Upper lobe of left lung (tissue), 4 donors: ENCODE data around the gene ATP5MC2.
A peak's percentile ranks its signal among the peaks of the same experiment; 100 is the strongest.

ENCODE experiments used
- CTCF ChIP-seq, 6 experiments: fragments of 450-650 bp in 4 of 6; fragments of 200-600 bp in 2 of 6; sonication (generic) in 2 of 6; IDR thresholded peaks; one replicate each; pipeline ENCODE4 v1.5.1; 2016 to 2019; ENCODE audit warnings: antibody characterized with exemption in 6 of 6
- POLR2A ChIP-seq, 4 donors: fragments of 450-650 bp; IDR thresholded peaks; one replicate each; pipeline ENCODE4 v1.5.1; 2016 to 2017; ENCODE audit warnings: antibody characterized with exemption in 4 of 4, mild to moderate bottlenecking in 2 of 4

- TF ChIP-seq CTCF (IDR thresholded peaks at IDR 0.05) = peak; percentile 82 to 93 (median 86)
- no peak for TF ChIP-seq POLR2A (IDR thresholded peaks at IDR 0.05)
Measured at GRCh38 chr12:53701518-53702264, 25.8 kb upstream of the ATP5MC2 start.
